HepG2 (cell line): ENCODE measurements around the gene C11orf91. TPM values are rescaled to one million over a fixed set of nuclear protein-coding genes. Genes with fewer than 3 reads are reported as not detected.
A peak's percentile ranks its signal among the peaks of the same experiment; 100 is the strongest.

Experiments
- BRCA1 ChIP-seq: sonication (generic); formaldehyde crosslinking; IDR thresholded peaks from 2 replicates; pipeline ENCODE4 v1.4.0; 2020; ENCODE audit warnings: missing genetic modification reagents
- ELF3 ChIP-seq: IDR thresholded peaks from 2 replicates; pipeline ENCODE4 v1.6.1; 2016; ENCODE audit warnings: missing genetic modification reagents, missing compliant biosample characterization
- EP300 ChIP-seq, 3 experiments: sonication (generic) in 1 of 3; formaldehyde crosslinking in 1 of 3; IDR thresholded peaks; 2 replicates each; pipeline versions ENCODE4 v1.5.1 to v1.6.1; 2011 to 2020; ENCODE audit warnings: low read depth in 2 of 3, low read length in 2 of 3, borderline replicate concordance in 1 of 3, improper control_type of control experiment in 1 of 3, mild to moderate bottlenecking in 1 of 3, missing genetic modification reagents in 1 of 3, moderate library complexity in 1 of 3
- ETV5 ChIP-seq: IDR thresholded peaks from 2 replicates; pipeline ENCODE4 v1.6.1; 2018; ENCODE audit warnings: missing biosample characterization, missing genetic modification reagents, inconsistent platforms, borderline replicate concordance
- HNF4A ChIP-seq: sonication (generic); formaldehyde crosslinking; IDR thresholded peaks from 2 replicates; pipeline ENCODE4 v1.4.0; 2020; ENCODE audit warnings: missing genetic modification reagents
- JUN ChIP-seq: sonication (generic); formaldehyde crosslinking; IDR thresholded peaks from 2 replicates; pipeline ENCODE4 v1.4.0; 2020; ENCODE audit warnings: mild to moderate bottlenecking, missing genetic modification reagents
- KDM2A ChIP-seq: sonication (generic); formaldehyde crosslinking; IDR thresholded peaks from 2 replicates; pipeline ENCODE4 v1.4.0; 2020; ENCODE audit warnings: low read depth, missing genetic modification reagents, borderline replicate concordance
- MATR3 ChIP-seq: sonication (generic); formaldehyde crosslinking; IDR thresholded peaks from 2 replicates; pipeline ENCODE4 v1.4.0; 2020; ENCODE audit warnings: missing genetic modification reagents
- NCOA2 ChIP-seq: sonication (generic); formaldehyde crosslinking; IDR thresholded peaks from 2 replicates; pipeline ENCODE4 v1.8.0; 2022; ENCODE audit warnings: inconsistent platforms
- NFYC ChIP-seq: IDR thresholded peaks from 2 replicates; pipeline ENCODE4 v1.6.1; 2016; ENCODE audit warnings: missing genetic modification reagents, missing compliant biosample characterization
- POLR2G ChIP-seq: fragments of 200-400 bp; formaldehyde crosslinking; IDR thresholded peaks from 2 replicates; pipeline ENCODE4 v1.6.1; 2018; ENCODE audit warnings: mild to moderate bottlenecking, low read depth, low read length, moderate library complexity
- TOPORS ChIP-seq: sonication (generic); formaldehyde crosslinking; IDR thresholded peaks from 2 replicates; pipeline ENCODE4 v1.8.0; 2023; ENCODE audit warnings: mild to moderate bottlenecking, missing genetic modification reagents
- ZFP1 ChIP-seq: IDR thresholded peaks from 2 replicates; pipeline ENCODE4 v1.6.1; 2016
- ZNF232 ChIP-seq: sonication (generic); formaldehyde crosslinking; IDR thresholded peaks from 2 replicates; pipeline ENCODE4 v1.4.0; 2020; ENCODE audit warnings: missing genetic modification reagents, borderline replicate concordance
- ZNF24 ChIP-seq: fragments of 450-650 bp; IDR thresholded peaks from 2 replicates; pipeline ENCODE4 v1.6.1; 2017; ENCODE audit warnings: antibody characterized with exemption, mild to moderate bottlenecking
- ZNF251 ChIP-seq: sonication (generic); formaldehyde crosslinking; IDR thresholded peaks from 2 replicates; pipeline ENCODE4 v1.9.0; 2021; ENCODE audit warnings: mild to moderate bottlenecking, missing genetic modification reagents
- ZNF3 ChIP-seq: IDR thresholded peaks from 2 replicates; pipeline ENCODE4 v1.7.0; 2017; ENCODE audit warnings: inconsistent platforms
- ZNF549 ChIP-seq: sonication (generic); formaldehyde crosslinking; IDR thresholded peaks from 2 replicates; pipeline ENCODE4 v1.5.0; 2020; ENCODE audit warnings: missing genetic modification reagents
- ZNF556 ChIP-seq: sonication (generic); formaldehyde crosslinking; IDR thresholded peaks from 2 replicates; pipeline ENCODE4 v1.4.0; 2020; ENCODE audit warnings: mild to moderate bottlenecking, missing genetic modification reagents, borderline replicate concordance
- ZNF7 ChIP-seq: IDR thresholded peaks from 2 replicates; pipeline ENCODE4 v1.6.1; 2016; ENCODE audit warnings: missing biosample characterization, missing genetic modification reagents
- ZNF703 ChIP-seq: sonication (generic); formaldehyde crosslinking; IDR thresholded peaks from 2 replicates; pipeline ENCODE4 v1.5.1; 2020; ENCODE audit warnings: missing genetic modification reagents, mild to moderate bottlenecking, moderate library complexity, borderline replicate concordance
- polyA plus RNA-seq, 8 experiments: library from polyadenylated mRNA; depleted of rRNA in 3 of 8; stranded (reverse) in 7 of 8; unstranded in 1 of 8; fragments of >200 nt; fragmentation: Illumina TruSeq in 4 of 8; extraction: Trizol in 4 of 8; gene quantifications; 2 replicates each; pipeline versions ENCODE4 v1.2.1 to v1.2.3, GENCODE V29; 2011 to 2016; ENCODE audit warnings: low read depth in 4 of 8, missing spikeins in 1 of 8, mixed read lengths in 1 of 8; ENCODE audit not compliant: insufficient read depth in 1 of 8
- total RNA-seq, 5 experiments: library from RNA; depleted of rRNA; stranded (reverse); fragments of >200 nt; fragmentation: Illumina TruSeq; extraction: Trizol; gene quantifications; 2 replicates each; pipeline ENCODE4 v1.2.3, GENCODE V29; 2016; ENCODE audit warnings: low read depth in 1 of 5
- TF ChIP-seq, protein P1 (sequence below): sonication (generic); formaldehyde crosslinking; IDR thresholded peaks from 2 replicates; pipeline ENCODE4 v1.4.0; 2020; ENCODE audit warnings: missing genetic modification reagents, borderline replicate concordance
- TF ChIP-seq, protein P2 (sequence below): sonication (generic); formaldehyde crosslinking; IDR thresholded peaks from 2 replicates; pipeline ENCODE4 v1.8.0; 2023; ENCODE audit warnings: mild to moderate bottlenecking, missing genetic modification reagents
- TF ChIP-seq, protein P3 (sequence below): sonication (generic); formaldehyde crosslinking; IDR thresholded peaks from 2 replicates; pipeline ENCODE4 v1.5.0; 2020; ENCODE audit warnings: mild to moderate bottlenecking, missing genetic modification reagents, borderline replicate concordance
- TF ChIP-seq, protein P4 (sequence below): sonication (generic); formaldehyde crosslinking; IDR thresholded peaks from 2 replicates; pipeline ENCODE4 v1.9.0; 2021; ENCODE audit warnings: missing genetic modification reagents, borderline replicate concordance
- TF ChIP-seq, protein P5 (sequence below): sonication (generic); formaldehyde crosslinking; IDR thresholded peaks from 2 replicates; pipeline ENCODE4 v1.5.1; 2020; ENCODE audit warnings: missing genetic modification reagents, mild to moderate bottlenecking, borderline replicate concordance

C11orf91 gene
- total and polyA plus RNA-seq, 2 of the 13 experiments (the other 11 are each of a cell fraction or from before 2014, with no cell fraction given) = 0.35 TPM; not detected in 1

DNA sequence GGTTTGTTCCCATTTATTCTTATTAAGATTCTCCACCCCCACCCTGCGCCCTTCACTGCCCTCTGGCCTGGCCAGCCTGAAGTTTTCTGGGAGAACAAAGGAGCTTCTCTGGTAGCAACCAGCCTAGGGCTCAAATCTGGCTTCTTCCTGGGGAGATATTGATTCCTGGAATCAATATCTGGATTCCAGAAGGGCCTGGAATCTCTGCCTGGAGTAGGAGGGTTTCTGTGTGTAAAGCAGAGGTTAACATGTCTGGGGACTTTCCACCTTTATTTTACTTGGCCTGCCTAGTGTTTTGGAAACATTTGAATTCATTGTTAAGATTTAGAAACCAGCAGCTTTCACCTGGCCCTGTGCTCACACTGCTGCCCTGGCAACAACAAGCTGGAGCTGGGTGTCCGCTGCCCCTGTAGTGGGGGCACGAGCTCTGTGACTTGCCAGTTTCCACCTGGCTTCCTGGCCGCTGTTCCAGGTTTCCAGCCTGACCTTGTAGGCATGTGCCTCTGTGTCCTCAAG is 5.5 kb downstream of the C11orf91 start (continued):
- TF ChIP-seq ZNF549 (no peak), HNF4A (peak; percentile 25; the same call in 1 of the 2 replicates), BRCA1 (no peak), ETV5 (peak; percentile 31; the same call in 1 of the 2 replicates), NCOA2 (CRISPR knock-in tag) (0 out of 2 replicates have a peak, but pooled peaks have one; percentile 18), KDM2A (CRISPR knock-in tag) (no peak), EP300 (IDR thresholded peaks at IDR 0.05; ENCODE audit: low read depth in 2 of 2, low read length in 2 of 2) (peak in 1 of 2 experiments; percentile 57; a peak in 2 of 4 replicates), EP300 (CRISPR knock-in tag; IDR thresholded peaks at IDR 0.05; ENCODE audit: borderline replicate concordance) (no peak), ZNF7 (CRISPR knock-in tag) (no peak), ZNF556 (CRISPR knock-in tag) (no peak), ZNF24 (no peak), MATR3 (no peak), ZNF251 (no peak), NFYC (CRISPR knock-in tag) (no peak), ZNF703 (no peak), ELF3 (CRISPR knock-in tag) (no peak), POLR2G (no peak), ZNF232 (CRISPR knock-in tag) (no peak), ZFP1 (CRISPR knock-in tag) (no peak), ZNF3 (CRISPR knock-in tag) (no peak), TOPORS (no peak), JUN (CRISPR knock-in tag) (no peak)
- TF ChIP-seq, protein P1, sequence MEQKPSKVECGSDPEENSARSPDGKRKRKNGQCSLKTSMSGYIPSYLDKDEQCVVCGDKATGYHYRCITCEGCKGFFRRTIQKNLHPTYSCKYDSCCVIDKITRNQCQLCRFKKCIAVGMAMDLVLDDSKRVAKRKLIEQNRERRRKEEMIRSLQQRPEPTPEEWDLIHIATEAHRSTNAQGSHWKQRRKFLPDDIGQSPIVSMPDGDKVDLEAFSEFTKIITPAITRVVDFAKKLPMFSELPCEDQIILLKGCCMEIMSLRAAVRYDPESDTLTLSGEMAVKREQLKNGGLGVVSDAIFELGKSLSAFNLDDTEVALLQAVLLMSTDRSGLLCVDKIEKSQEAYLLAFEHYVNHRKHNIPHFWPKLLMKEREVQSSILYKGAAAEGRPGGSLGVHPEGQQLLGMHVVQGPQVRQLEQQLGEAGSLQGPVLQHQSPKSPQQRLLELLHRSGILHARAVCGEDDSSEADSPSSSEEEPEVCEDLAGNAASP (CRISPR knock-in tag) = no peak
- TF ChIP-seq, protein P2, sequence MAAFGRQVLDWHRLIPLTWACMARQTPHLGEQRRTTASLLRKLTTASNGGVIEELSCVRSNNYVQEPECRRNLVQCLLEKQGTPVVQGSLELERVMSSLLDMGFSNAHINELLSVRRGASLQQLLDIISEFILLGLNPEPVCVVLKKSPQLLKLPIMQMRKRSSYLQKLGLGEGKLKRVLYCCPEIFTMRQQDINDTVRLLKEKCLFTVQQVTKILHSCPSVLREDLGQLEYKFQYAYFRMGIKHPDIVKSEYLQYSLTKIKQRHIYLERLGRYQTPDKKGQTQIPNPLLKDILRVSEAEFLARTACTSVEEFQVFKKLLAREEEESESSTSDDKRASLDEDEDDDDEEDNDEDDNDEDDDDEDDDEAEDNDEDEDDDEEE (CRISPR knock-in tag) = no peak
- TF ChIP-seq, protein P3, sequence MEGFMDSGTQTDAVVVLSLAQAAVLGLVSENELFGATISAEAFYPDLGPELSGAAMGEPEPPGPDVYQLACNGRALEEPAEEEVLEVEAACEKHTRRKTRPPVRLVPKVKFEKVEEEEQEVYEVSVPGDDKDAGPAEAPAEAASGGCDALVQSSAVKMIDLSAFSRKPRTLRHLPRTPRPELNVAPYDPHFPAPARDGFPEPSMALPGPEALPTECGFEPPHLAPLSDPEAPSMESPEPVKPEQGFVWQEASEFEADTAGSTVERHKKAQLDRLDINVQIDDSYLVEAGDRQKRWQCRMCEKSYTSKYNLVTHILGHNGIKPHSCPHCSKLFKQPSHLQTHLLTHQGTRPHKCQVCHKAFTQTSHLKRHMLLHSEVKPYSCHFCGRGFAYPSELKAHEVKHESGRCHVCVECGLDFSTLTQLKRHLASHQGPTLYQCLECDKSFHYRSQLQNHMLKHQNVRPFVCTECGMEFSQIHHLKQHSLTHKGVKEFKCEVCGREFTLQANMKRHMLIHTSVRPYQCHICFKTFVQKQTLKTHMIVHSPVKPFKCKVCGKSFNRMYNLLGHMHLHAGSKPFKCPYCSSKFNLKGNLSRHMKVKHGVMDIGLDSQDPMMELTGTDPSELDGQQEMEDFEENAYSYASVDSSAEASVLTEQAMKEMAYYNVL (CRISPR knock-in tag) = no peak
- TF ChIP-seq, protein P4, sequence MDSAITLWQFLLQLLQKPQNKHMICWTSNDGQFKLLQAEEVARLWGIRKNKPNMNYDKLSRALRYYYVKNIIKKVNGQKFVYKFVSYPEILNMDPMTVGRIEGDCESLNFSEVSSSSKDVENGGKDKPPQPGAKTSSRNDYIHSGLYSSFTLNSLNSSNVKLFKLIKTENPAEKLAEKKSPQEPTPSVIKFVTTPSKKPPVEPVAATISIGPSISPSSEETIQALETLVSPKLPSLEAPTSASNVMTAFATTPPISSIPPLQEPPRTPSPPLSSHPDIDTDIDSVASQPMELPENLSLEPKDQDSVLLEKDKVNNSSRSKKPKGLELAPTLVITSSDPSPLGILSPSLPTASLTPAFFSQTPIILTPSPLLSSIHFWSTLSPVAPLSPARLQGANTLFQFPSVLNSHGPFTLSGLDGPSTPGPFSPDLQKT = no peak
- TF ChIP-seq, protein P5, sequence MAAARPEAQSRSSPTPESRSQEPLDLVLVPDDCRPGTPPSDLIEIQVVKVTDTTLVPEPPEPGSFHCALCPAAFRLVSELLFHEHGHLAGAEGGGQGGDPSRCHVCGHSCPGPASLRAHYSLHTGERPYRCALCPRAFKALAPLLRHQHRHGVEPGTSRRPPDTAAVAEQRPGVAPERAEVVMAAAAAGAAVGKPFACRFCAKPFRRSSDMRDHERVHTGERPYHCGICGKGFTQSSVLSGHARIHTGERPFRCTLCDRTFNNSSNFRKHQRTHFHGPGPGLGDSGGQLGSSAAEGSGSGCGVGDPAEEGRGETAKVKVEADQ (CRISPR knock-in tag) = 0 out of 2 replicates have a peak, but pooled peaks have one; percentile 11
